Mesodermal cell (in vitro differentiated cells): ENCODE measurements around the gene P2RX2. TPM values are rescaled to one million over a fixed set of nuclear protein-coding genes. Genes with fewer than 3 reads are reported as not detected.

Source experiments
- H3K27ac ChIP-seq: 2 replicates; pipeline ENCODE4 v1.7.0; 2013; ENCODE audit warnings: mild to moderate bottlenecking, low read depth, low read length, moderate library complexity; ENCODE audit not compliant: severe bottlenecking
- H3K36me3 ChIP-seq: 2 replicates; pipeline ENCODE4 v1.7.1; 2013; ENCODE audit warnings: mild to moderate bottlenecking, low read length, moderate library complexity; ENCODE audit not compliant: control insufficient read depth, insufficient read depth
- H3K4me1 ChIP-seq: one replicate; pipeline ENCODE4 v1.7.1; 2013; ENCODE audit warnings: mild to moderate bottlenecking, low read length; ENCODE audit not compliant: insufficient read depth, control insufficient read depth, poor library complexity, severe bottlenecking
- H3K4me3 ChIP-seq: 2 replicates; pipeline ENCODE4 v1.7.0; 2013; ENCODE audit warnings: low read length, control low read depth, mild to moderate bottlenecking; ENCODE audit not compliant: insufficient read depth, poor library complexity, severe bottlenecking; ENCODE audit errors: extremely low read depth
- H3K9me3 ChIP-seq: 2 replicates; pipeline ENCODE4 v1.7.1; 2013; ENCODE audit warnings: mild to moderate bottlenecking, low read length, moderate library complexity; ENCODE audit not compliant: control insufficient read depth
- WGBS, 2 experiments: methylation state at CpG; one replicate each; pipeline ENCODE4 v1.1.5; 2013; ENCODE audit warnings: missing lambda C conversion rate in 2 of 2; ENCODE audit not compliant: insufficient coverage in 2 of 2; 5-methylcytosine and 5-hydroxymethylcytosine counted together
- polyA plus RNA-seq, 2 experiments: library from polyadenylated mRNA; stranded (reverse); fragments of 50-300 nt; gene quantifications; one replicate each; pipeline ENCODE4 v1.2.3, GENCODE V29; 2013

P2RX2 gene
- not detected for polyA plus RNA-seq (2013, experiment 1 of 2)
- polyA plus RNA-seq (2013, experiment 2 of 2), result not detected

GRCh38 chr12:132618683-132619043, at the start of gene P2RX2:
Gene P2RX2 (plus strand): TSS chr12:132618776. CDS start chr12:132618817, 41 bp downstream.
- WGBS, 2 experiments, result 1% methylated on average over 26 to 29 of the region's 49 CpGs
- peaks cover 22% of the 10 kb centered on the region for H3K9me3 ChIP-seq
- no peak within 1 kb of the TSS for H3K27ac ChIP-seq
- no peaks in the 10 kb centered on the region for H3K4me1 ChIP-seq
- H3K4me3 ChIP-seq, result no peak within 1 kb of the TSS
- peaks cover 3% of the 10 kb centered on the region for H3K36me3 ChIP-seq

GRCh38 chr12:132568826-132569480, 49.6 kb upstream of the P2RX2 start:
- Histone ChIP-seq H3K9me3 (no peaks in the 10 kb centered on the region), H3K27ac (no peak overlapping the region), H3K4me1 (no peaks in the 10 kb centered on the region), H3K36me3 (peaks cover 52% of the 10 kb centered on the region), H3K4me3 (no peak overlapping the region)
- 96 to 98% methylated on average over 12 to 13 of the region's 17 CpGs for WGBS, 2 experiments

- Histone ChIP-seq H3K9me3 (no peaks in the 10 kb centered on the region), H3K4me3 (no peak overlapping the region), H3K36me3 (peaks cover 60% of the 10 kb centered on the region), H3K4me1 (no peaks in the 10 kb centered on the region), H3K27ac (no peak overlapping the region)
- 96 to 97% methylated on average over 48 of the region's 55 CpGs for WGBS, 2 experiments
Observed at GRCh38 chr12:132569856-132570480, 48.6 kb upstream of the P2RX2 start.

GRCh38 chr12:132570635-132571034, 47.9 kb upstream of the P2RX2 start:
- 95 to 97% methylated on average over 25 to 26 of the region's 26 CpGs for WGBS, 2 experiments
- H3K4me3 ChIP-seq, result no peak overlapping the region
- no peak overlapping the region for H3K27ac ChIP-seq
- no peaks in the 10 kb centered on the region for H3K9me3 ChIP-seq
- H3K4me1 ChIP-seq, result no peaks in the 10 kb centered on the region
- peaks cover 57% of the 10 kb centered on the region for H3K36me3 ChIP-seq

- WGBS, 2 experiments, result 98% methylated on average over 22 to 24 of the region's 27 CpGs
Observed at GRCh38 chr12:132571051-132571450, 47.5 kb upstream of the P2RX2 start.

GRCh38 chr12:132571598-132571997, 47.0 kb upstream of the P2RX2 start:
- H3K27ac ChIP-seq, result no peak overlapping the region
- no peaks in the 10 kb centered on the region for H3K9me3 ChIP-seq
- WGBS, 2 experiments, result 93 to 95% methylated on average over 16 to 20 of the region's 20 CpGs
- no peaks in the 10 kb centered on the region for H3K4me1 ChIP-seq
- peaks cover 58% of the 10 kb centered on the region for H3K36me3 ChIP-seq
- no peak overlapping the region for H3K4me3 ChIP-seq

More at GRCh38 chr12:132571051-132571450, 47.5 kb upstream of the P2RX2 start:
- H3K4me1 ChIP-seq, result no peaks in the 10 kb centered on the region
- no peaks in the 10 kb centered on the region for H3K9me3 ChIP-seq
- peaks cover 56% of the 10 kb centered on the region for H3K36me3 ChIP-seq
- H3K4me3 ChIP-seq, result no peak overlapping the region
- H3K27ac ChIP-seq, result no peak overlapping the region

GRCh38 chr12:132572106-132572505, 46.5 kb upstream of the P2RX2 start:
- Histone ChIP-seq H3K36me3 (peaks cover 57% of the 10 kb centered on the region), H3K4me3 (no peak overlapping the region), H3K4me1 (no peaks in the 10 kb centered on the region), H3K27ac (no peak overlapping the region), H3K9me3 (no peaks in the 10 kb centered on the region)
- 89 to 90% methylated on average over 26 of the region's 26 CpGs for WGBS, 2 experiments

GRCh38 chr12:132572801-132573760, 45.5 kb upstream of the P2RX2 start:
- Histone ChIP-seq H3K27ac (no peak overlapping the region), H3K9me3 (no peaks in the 10 kb centered on the region), H3K36me3 (peaks cover 58% of the 10 kb centered on the region), H3K4me1 (no peaks in the 10 kb centered on the region), H3K4me3 (no peak overlapping the region)
- 94 to 95% methylated on average over 30 to 32 of the region's 36 CpGs for WGBS, 2 experiments

GRCh38 chr12:132574271-132574996, 44.1 kb upstream of the P2RX2 start:
- 97 to 98% methylated on average over 33 to 38 of the region's 39 CpGs for WGBS, 2 experiments
- H3K36me3 ChIP-seq, result peaks cover 64% of the 10 kb centered on the region

GRCh38 chr12:132575661-132576060, 42.9 kb upstream of the P2RX2 start:
- Histone ChIP-seq H3K36me3 (peaks cover 64% of the 10 kb centered on the region), H3K9me3 (no peaks in the 10 kb centered on the region)
- WGBS, 2 experiments, result 97% methylated on average over 8 to 10 of the region's 11 CpGs

More at GRCh38 chr12:132574271-132574996, 44.1 kb upstream of the P2RX2 start:
- Histone ChIP-seq H3K4me1 (no peaks in the 10 kb centered on the region), H3K27ac (no peak overlapping the region), H3K9me3 (no peaks in the 10 kb centered on the region), H3K4me3 (no peak overlapping the region)

More at GRCh38 chr12:132575661-132576060, 42.9 kb upstream of the P2RX2 start:
- H3K4me1 ChIP-seq, result no peaks in the 10 kb centered on the region
- no peak overlapping the region for H3K4me3 ChIP-seq
- H3K27ac ChIP-seq, result no peak overlapping the region
